HG02623 (cell line): Measurements from ENCODE around the gene L3MBTL3.

Experiments used
- ATAC-seq: cut with Tn5 transposase; IDR thresholded peaks from one replicate; pipeline ENCODE4 v1.9.1; 2021; ENCODE audit warnings: moderate library complexity; ENCODE audit not compliant: unreplicated experiment

Gene L3MBTL3

GRCh38 chr6:130176378-130176777 lies 158.0 kb downstream of the L3MBTL3 start:
- no peak for ATAC-seq

GRCh38 chr6:130178692-130179091 lies 160.3 kb downstream of the L3MBTL3 start:
- no peak for ATAC-seq

- no peak for ATAC-seq
These were observed 164.1 kb downstream of the L3MBTL3 start for GRCh38 chr6:130182466-130182865.

GRCh38 chr6:130183271-130184222 lies 165.2 kb downstream of the L3MBTL3 start:
- no peak for ATAC-seq

- ATAC-seq, result no peak
These were observed 167.3 kb downstream of the L3MBTL3 start for GRCh38 chr6:130185658-130186057.

GRCh38 chr6:130187335-130188206 lies 169.2 kb downstream of the L3MBTL3 start:
- ATAC-seq, result no peak

- ATAC-seq, result no peak
These were observed 170.0 kb downstream of the L3MBTL3 start for GRCh38 chr6:130188207-130188899.

- ATAC-seq, result no peak
These were observed 171.4 kb downstream of the L3MBTL3 start for GRCh38 chr6:130189531-130190397.
